GM18907 (cell line): ENCODE data around the gene TGFB2.
"Not testable (repeated sequence)": the region's sequence is repeated elsewhere in the genome, so short reads cannot be mapped to it uniquely, and the experiment has no call there.

Experiments
- ATAC-seq: cut with Tn5 transposase; IDR thresholded peaks from one replicate; pipeline ENCODE4 v1.9.1; 2021; ENCODE audit warnings: mild to moderate bottlenecking, moderate library complexity; ENCODE audit not compliant: unreplicated experiment

Gene TGFB2

DNA sequence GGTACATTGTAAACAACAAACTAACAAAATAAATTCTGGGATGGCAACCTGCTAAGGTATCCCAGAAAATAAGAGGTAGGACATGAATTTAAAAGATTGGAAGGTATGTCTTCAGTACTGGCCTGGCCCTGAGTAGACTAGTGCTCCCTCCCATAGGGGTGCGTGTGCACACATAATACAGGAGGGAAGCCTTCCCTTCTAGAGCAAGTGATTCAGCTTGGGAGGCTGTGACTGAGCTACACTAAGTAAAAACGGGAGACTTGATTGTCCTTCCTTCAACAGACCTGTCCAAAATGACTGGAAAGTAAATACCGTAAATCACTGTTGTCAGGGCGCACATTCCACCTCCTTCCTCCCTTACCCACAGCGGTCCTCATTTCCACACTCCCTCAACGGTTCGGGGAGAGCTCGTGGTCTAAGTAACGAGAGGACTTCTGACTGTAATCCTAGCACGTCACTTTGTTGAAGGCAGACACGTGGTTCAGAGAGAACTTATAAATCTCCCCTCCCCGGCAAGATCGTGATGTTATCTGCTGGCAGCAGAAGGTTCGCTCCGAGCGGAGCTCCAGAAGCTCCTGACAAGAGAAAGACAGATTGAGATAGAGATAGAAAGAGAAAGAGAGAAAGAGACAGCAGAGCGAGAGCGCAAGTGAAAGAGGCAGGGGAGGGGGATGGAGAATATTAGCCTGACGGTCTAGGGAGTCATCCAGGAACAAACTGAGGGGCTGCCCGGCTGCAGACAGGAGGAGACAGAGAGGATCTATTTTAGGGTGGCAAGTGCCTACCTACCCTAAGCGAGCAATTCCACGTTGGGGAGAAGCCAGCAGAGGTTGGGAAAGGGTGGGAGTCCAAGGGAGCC is at the start of gene TGFB2:
Gene TGFB2, plus strand, starts transcription at position 523 of the 859 bp plus-strand sequence. CDS start 1,366 bp downstream, outside the sequence.
- peak; percentile 47 for ATAC-seq

GRCh38 chr1:218296162-218296561 is 49.0 kb upstream of the TGFB2 start:
- no peak for ATAC-seq

- ATAC-seq, result no peak
Observed at GRCh38 chr1:218297461-218297860, 47.7 kb upstream of the TGFB2 start.

GRCh38 chr1:218297867-218298266 is 47.3 kb upstream of the TGFB2 start:
- no peak for ATAC-seq

- ATAC-seq, result no peak
Observed at GRCh38 chr1:218298398-218298797, 46.7 kb upstream of the TGFB2 start.

DNA sequence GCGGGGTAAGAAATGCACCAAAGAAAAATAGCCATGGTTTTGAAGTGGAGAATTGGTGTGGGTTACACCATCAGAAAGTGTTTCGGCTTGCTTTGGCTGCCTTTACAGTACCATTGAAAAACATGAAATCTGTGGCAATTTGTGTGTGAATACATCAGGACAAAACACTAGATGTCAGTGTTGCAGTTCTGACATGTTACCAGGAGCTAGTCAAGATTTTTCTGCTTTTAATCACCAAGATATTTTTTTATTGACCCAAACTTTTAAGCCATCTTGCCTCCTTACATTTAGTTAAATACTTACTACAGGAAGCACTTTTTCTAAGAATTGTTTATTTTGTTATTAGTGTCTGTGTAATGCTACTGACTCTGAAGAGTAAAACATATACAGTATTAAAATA is 45.7 kb upstream of the TGFB2 start:
- peak; percentile 52 for ATAC-seq

- no peak for ATAC-seq
Observed at GRCh38 chr1:218301217-218301616, 43.9 kb upstream of the TGFB2 start.

DNA sequence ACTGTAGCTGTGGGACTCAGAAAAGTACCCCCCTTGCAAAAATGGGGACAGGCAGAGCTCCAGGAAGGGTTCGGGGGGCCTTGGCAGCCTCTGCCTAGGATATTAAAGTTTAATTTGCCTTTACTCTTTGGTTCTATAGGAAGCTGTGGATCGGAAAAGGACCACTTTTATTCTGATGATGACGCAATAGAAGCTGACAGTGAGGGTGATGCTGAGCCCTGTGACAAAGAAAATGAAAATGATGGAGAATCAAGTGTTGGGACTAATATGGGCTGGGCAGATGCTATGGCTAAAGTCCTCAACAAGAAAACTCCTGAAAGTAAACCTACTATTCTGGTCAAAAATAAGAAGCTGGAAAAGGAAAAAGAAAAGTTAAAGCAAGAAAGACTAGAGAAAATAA is 43.0 kb upstream of the TGFB2 start:
- no peak for ATAC-seq

DNA sequence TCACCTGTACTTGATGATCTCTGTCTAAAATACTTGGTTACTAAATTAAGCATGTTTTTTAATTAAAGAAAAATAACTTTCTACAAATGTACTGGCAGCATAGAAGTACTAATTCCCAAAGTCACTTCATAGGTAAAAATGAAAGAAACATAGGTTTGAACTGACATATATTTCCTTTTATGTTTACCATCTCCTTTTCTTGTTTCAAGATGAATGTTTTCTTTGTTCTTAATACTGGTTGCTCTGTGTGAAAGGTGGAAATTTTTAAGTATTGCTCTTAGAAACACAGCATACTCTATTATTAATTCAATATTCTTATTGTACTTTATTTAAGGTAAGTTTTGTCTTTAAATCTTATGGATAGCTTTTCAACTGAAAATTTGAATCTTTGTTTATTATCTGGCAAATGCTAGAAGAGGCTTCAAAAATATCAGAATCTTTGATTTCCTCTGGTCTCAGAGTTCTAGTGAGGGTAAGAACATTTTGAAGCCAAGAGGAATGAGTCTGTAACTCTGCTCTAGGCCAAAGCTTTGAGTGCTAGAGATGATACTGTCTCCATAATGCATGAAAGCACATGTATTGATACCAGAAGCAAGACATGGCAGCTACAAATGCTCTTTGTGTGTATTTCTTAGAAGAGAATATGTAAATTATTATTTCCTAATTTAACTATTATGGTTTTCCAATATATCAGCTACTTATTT is 41.8 kb upstream of the TGFB2 start:
- no peak for ATAC-seq

DNA sequence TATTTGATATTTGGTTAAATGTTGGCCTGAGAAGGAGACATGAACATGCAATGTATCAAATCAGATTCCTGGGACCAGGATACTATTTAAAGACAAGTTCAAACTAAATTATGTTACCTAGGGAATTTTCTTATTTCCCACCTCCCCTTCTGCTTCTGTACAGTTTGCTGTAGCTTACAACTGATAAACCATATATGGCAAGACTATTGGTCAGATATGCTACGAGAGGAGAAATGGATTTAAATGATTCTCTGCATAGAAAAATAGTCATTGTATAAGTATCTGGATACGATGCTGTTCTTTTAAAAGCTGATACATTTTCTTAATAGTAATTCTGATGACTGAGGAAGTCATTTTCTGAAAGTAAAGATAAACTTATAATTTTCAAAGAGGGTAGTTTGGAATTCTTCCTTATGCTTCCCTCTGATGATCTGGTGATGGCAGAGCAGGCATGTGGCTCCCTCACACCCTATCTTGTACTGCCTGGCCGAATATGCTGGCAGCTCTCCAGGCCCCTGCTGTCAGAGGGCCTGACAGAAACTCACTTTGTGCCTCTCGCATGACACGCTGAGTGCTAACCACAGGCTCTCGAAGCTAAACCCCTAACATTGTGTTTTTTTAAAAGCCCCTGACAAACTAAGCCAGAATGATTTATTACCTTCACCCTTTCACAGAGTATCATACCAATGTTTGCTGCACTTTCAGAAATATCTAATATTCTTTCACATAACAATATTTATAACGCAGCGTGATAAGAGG is 40.7 kb upstream of the TGFB2 start:
- ATAC-seq, result peak; percentile 71

GRCh38 chr1:218305472-218306064 is 39.6 kb upstream of the TGFB2 start:
- no peak for ATAC-seq

- ATAC-seq, result no peak
Observed at GRCh38 chr1:218312509-218312908, 32.6 kb upstream of the TGFB2 start.

DNA sequence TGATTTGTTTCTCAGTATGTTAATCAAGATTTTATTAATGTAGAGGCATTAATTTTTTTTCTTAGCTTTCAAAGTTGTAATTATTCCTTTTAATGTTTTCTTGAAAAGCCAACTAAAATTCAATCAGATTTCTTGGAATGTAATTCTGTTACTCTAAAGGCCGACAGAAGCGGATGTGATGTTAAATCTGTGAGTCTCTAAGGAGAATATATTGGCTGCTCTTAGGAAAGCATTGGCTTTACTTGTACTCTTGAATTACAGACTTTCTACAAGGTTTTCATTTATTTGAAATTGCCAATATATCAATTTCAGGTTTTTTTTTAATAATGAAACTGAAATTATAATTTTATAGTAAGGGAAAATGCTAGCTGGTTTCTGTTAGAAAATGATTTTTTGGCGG is 30.8 kb upstream of the TGFB2 start:
- no peak for ATAC-seq

GRCh38 chr1:218315638-218316037 is 29.5 kb upstream of the TGFB2 start:
- ATAC-seq, result no peak

- ATAC-seq, result no peak
Observed at GRCh38 chr1:218317061-218317460, 28.1 kb upstream of the TGFB2 start.

GRCh38 chr1:218320182-218320581 is 25.0 kb upstream of the TGFB2 start:
- not testable (repeated sequence) for ATAC-seq

- no peak for ATAC-seq
Observed at GRCh38 chr1:218322762-218323161, 22.4 kb upstream of the TGFB2 start.

- no peak for ATAC-seq
Observed at GRCh38 chr1:218323568-218324225, 21.4 kb upstream of the TGFB2 start.

DNA sequence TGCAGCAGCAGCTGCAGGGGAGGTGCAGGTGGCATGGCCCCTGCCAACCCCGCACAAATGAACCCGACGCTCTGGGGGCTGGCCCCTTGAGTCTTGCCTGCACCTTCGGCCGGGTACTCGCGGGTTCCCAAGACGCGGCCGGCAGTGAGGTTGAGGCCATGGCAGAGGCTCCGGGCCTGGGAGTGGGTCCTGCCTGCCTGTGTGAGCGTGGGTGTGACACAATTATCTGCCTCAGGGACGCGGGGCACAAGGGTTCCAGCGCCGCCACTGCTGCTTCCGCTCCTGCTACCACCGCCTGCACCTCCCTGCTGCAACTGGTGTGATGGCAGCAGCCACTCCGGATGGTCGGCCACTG is 20.9 kb upstream of the TGFB2 start:
- ATAC-seq, result no peak

DNA sequence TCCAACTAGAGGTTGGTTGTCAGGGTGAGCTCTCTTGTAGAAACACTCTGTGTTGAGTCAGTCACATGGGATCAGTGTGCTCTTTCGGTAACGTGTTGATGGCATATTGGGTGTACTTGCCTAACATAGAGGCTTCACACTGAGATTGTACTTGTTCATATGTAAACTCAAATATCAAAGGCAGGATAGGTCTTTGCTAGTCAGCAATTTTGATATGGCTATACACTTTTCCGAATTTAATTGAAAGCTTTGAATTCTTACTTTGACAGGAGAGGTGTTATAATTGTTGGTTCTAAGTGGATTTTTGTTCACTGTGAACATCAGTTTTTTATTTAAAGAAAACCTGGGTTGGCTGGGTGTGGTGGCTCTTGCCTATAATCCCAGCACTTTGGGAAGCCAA is 16.4 kb upstream of the TGFB2 start:
- ATAC-seq, result no peak
